HG02571 (cell line): ENCODE results near the gene SLC22A24.
"Not testable (repeated sequence)": the region's sequence is repeated elsewhere in the genome, so short reads cannot be mapped to it uniquely, and the experiment has no call there.

Experiments used
- ATAC-seq: cut with Tn5 transposase; IDR thresholded peaks from one replicate; pipeline ENCODE4 v1.9.1; 2021; ENCODE audit warnings: mild to moderate bottlenecking, moderate library complexity; ENCODE audit not compliant: unreplicated experiment

The SLC22A24 gene

DNA sequence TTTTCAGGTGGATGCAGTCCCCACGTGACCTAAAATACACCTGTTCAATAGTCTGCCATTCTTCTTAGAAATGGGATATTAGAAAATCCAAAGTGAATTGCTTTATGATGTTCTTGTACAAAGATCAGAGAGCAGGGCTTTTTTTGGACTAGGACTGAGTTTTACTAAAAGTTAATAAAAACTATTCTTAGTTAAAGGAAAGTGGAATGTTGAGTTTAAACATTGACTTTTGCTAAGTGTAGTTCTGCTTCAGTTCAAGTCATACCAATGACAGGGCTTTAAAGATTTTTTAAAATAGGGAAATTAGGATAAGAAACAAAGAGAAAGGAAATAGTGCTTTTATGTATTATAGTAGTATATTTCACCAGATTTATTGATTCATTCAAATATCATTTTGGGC, at the start of gene SLC22A24:
TSS of gene SLC22A24 (minus strand) at position 101 of the 400 bp plus-strand sequence. CDS start 442 bp downstream, outside the sequence.
- no peak for ATAC-seq

DNA sequence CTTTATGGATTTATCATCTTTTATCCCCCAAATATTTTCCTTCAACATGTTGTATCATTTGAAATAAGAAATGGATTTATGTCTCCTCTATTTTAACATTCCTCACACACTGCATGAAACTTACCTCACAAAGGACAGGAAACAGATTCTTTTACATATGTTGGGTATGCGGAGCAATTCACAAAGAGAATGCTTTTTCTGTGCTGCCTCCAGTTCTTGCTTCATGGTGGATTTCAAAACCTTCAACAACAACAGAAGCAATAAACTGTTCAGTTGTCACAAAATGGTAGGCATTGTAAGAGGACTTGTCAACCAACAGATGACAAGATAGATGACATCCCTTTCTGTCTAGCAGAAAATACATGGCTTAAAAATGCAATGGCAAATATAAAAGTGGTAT, 36.5 kb upstream of the SLC22A24 start:
- ATAC-seq = no peak

- no peak for ATAC-seq
Measured at GRCh38 chr11:63179432-63180041, 35.5 kb upstream of the SLC22A24 start.

DNA sequence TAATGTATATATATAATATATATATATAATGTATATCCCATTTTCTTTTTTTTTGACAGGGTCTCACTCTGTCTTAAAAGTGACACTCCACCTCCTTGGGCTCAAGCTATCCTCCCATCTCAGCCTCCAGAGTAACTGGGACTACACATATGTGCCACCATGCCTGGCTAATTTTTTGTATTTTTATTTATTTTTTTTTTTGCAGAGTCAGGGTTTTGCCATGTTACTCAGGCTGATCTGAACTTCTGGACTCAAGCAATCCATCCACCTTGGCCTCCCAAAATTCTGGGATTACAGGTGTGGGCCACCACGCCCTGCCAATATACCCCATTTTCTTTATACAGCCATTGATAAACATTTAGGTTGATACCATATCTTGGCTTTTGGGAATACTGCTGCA, 33.9 kb upstream of the SLC22A24 start:
- ATAC-seq = no peak

GRCh38 chr11:63165706-63166310, 21.8 kb upstream of the SLC22A24 start:
- ATAC-seq = no peak

DNA sequence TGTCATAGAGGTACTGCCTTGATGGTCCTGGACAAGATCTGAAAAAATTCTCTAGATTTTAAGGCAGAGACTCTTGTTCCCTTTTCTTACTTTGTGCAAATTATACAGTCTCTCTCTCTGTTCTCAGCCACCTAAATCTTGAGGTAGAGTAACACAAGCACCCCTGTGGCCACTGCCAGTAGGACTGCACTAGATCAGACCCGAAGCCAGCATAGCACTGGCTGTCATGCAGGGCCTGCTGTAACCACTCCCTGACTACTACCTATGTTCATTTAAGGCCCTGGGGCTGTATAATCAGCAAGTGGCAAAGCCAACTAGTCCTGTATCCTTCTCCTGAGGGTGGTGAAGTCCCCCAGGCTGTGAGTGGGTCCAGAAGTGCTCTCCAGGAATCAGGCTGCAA, 11.8 kb upstream of the SLC22A24 start:
- ATAC-seq = no peak

DNA sequence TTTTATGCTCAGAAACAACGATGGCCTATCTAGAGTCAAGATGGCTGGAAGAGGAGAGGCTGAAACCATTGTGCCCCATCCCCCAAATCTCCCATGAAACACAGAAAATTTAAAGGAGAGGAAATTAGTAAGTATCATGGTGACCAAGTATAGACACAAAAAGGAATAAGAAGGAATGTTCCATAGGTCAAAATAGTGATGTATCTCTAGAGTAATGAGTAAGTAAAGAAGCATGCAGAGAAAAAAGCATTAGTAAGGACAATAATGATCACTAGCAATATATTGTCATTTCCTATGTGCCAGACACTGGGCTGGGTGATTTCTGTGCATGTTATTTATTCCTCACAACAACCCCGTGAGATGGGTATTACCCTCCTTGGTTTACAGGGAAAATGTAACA, 2.6 kb upstream of the SLC22A24 start:
- no peak for ATAC-seq

DNA sequence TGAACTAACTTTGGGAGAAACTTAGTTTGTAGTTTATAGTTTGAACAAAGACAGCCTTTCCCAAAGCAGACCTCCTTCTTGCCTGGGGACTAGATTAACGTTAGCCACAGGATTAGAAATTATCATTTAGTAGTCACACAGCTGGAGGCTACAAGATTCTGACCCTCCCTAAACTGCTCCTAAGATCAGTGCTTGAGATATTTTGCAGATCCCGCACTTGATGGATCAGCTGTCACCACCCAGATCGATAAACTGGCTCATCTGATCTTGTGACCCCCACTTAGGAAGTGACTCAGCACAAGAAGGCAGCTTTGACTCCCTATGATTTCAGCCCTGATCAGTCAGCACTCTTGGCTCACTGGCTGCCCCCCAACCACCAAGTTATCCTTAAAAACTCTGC, 1.6 kb downstream of the SLC22A24 start:
- no peak for ATAC-seq

DNA sequence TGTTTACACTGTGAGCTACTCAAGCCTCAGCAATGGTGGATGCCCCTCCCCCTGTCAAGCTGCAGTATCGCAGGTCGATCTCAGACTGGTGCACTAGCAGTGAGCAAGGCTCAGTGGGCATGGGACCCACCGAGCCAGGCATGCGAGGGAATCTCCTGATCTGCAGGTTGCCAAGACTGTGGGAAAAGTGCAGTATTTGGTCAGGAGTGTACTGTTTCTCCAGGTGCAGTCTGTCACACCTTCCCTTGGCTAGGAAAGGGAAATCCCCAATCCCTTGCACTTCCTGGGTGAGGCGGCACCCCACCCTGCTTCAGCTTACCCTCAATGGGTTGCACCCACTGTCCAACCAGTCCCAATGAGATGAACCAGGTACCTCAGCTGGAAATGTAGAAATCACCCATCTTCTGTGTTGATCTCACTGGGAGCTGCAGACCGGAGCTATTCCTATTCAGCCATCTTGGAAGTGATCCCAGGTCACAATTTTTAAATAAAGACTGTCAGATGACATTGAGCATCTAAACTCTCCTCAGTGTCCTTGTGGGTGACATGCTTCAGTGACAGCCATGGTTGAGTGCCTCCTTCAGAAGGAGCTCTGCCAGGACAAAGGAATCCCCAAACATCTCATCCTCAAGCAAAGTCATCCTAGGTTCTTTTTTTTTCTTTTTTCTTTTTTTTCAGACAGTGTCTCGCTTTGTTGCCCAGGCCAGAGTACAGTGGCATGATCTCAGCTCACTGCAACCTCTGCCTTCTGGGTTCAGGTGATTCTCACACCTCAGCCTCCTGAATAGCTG, 10.8 kb downstream of the SLC22A24 start:
- no peak for ATAC-seq

DNA sequence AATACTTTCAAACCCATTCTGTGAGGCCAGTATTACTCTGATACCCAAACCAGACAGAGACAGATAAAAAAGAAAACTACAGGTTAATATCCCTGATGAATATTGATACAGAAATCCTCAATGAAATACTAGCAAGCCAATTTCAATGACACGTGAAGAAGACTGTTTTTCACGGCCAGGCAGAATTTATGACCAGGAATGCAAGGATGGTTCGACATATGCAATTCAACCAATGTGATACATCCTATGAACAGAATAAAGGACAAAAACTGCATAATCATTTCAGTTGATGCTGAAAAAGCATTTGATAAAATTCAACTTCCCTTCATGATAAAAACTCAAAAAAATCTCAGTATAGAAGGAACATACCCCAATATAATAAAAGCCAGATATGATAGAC, 44.5 kb downstream of the SLC22A24 start:
- no peak for ATAC-seq

DNA sequence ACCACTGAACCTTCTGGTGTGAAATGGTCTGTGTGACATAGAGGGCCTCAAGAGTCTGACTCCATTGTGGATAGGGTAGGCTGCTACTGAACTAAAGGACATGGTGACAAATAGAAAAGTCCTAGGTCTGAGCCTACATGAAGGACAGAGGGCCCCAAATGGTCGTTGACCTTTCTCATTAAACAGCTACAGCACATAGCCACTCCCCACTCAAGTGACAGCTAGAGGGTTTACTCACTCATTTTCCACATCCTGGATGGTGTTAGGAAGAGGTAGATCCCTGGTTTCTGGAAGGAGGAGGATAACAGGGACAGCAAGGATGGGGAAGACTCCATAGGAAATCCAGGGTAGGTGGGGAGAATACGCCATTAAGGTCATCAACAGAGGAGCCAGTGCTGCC, 63.3 kb downstream of the SLC22A24 start:
- ATAC-seq = no peak

DNA sequence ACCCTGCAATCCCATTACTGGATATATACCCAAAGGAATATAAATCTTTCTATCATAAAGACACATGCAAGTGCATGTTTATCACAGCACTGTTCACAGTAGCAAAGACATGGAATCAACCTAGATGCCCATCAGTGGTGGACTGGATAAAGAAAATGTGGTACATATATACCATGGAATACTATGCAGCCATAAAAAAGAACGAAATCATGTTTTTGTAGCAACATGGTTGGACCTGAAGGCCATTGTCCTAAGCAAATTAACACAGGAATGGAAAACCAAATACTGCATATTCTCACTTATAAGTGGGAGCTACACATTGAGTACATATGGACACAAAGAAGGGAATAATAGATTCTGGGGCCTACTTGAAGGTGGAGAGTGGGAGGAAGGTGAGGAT, 97.8 kb downstream of the SLC22A24 start:
- not testable (repeated sequence) for ATAC-seq

DNA sequence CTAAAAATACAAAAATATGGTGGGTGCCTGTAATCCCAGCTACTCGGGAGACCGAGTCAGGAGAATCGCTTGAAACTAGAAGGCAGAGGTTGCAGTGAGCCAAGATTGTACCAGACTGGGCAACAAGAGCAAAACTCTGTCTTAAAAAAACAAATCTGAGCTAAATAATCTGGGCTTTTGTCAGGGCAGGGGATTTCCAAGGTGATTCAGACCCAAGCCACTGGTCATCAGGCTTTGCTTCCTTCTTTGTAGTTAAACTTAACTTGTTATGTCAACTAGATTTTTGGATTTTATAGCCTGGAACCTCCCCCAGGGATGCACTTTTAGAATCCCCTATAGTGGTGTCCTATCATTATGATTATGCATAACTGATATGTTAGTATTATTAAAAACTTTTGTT, 101.4 kb downstream of the SLC22A24 start:
- ATAC-seq = no peak

DNA sequence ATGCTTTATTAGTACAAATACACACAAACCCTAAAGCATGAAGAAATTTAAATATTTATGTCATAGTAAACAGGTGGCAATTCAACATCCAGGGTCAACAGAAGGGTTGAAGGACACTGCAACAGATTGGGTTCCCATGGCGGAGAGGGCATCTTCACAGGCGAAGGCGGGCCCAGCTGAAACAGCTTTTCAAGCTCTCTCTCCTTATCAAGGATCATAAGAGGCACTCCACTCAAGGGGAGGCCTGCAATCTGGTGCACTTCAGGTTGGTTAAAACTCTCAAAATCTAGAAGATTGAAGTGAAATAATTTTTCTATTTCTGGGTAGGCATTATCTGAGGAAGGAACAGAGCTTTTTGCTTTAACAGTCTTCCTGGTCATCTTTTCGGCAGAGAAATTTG, 111.6 kb downstream of the SLC22A24 start:
- no peak for ATAC-seq
